Lower lobe of right lung (tissue), 2 donors: ENCODE measurements around the gene NFATC2. TPM values are rescaled to one million over a fixed set of nuclear protein-coding genes. Genes with fewer than 3 reads are reported as not detected.

Experiments used
- ATAC-seq, 2 donors: fragments of 200-7000 bp; cut with Tn5 transposase; one replicate each; pipeline ENCODE4 v1.9.1; 2020 to 2022; ENCODE audit warnings: mild to moderate bottlenecking in 2 of 2, moderate library complexity in 2 of 2
- DNase-seq: peaks from one replicate; pipeline ENCODE4 v3.0.0-alpha.2; 2020
- H3K27ac ChIP-seq: fragments of 200-600 bp; one replicate; pipeline ENCODE4 v1.8.0; 2022
- H3K27me3 ChIP-seq: fragments of 200-600 bp; one replicate; pipeline ENCODE4 v1.8.0; 2022; ENCODE audit warnings: low read depth
- H3K36me3 ChIP-seq: fragments of 200-600 bp; one replicate; pipeline ENCODE4 v1.8.0; 2022; ENCODE audit warnings: mild to moderate bottlenecking
- H3K4me1 ChIP-seq: fragments of 200-600 bp; one replicate; pipeline ENCODE4 v1.8.0; 2022
- H3K4me3 ChIP-seq: fragments of 200-600 bp; one replicate; pipeline ENCODE4 v1.8.0; 2022; ENCODE audit warnings: mild to moderate bottlenecking
- H3K9me3 ChIP-seq: fragments of 200-600 bp; one replicate; pipeline ENCODE4 v1.8.0; 2022
- intact Hi-C: fragments of 100-400 bp; cut with DNase I; formaldehyde crosslinking; loops from one replicate; pipeline ENCODE4 v1.11.0; 2022
- total RNA-seq: library from RNA; stranded (reverse); fragmentation: NEBNext Ultra II Directional; extraction: Animal tissue kit (Norgen Biotek cat#: 25700); gene quantifications from one replicate; pipeline ENCODE4 v1.2.1, GENCODE V29; 2021
- TF ChIP-seq, protein P1 (sequence below): fragments of 200-600 bp; IDR thresholded peaks from one replicate; pipeline ENCODE4 v1.8.0; 2022; ENCODE audit warnings: antibody characterized with exemption, mild to moderate bottlenecking
- donor health status: DM: no; HTN: yes; CAD: no; lungs with severe emphysema.

NFATC2 gene
- total RNA-seq, 1 donor from 2014 or later = 6.6 TPM

DNA sequence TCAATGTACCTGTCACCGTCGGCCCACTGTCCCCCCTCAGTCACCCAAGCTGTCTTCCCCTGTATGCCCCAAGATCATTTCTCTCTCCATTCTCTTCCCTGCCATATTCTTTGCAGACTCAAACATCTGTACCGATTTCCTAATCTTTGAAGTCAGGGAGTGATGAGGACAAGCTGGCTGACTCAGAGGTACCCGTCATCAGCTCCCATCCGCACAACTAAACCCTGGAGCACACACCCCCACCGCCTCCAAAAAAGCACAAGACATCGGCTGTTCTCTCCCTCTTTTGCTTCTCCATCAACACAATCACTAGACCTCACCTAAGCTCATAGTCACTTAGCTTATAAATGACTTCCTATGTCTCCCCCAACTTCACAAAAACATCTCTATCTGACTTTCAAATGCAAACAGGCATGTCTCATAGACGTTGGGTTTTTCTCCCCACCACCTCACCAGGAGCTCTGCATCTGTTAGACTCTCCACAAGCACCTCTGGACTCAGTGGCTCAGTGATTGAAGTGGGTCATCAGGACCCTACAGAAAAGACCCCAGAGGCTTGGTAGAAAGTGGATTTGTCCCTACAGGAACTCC is 11.5 kb upstream of the NFATC2 start:
- Histone ChIP-seq H3K36me3 (no peaks in the 10 kb centered on the region), H3K27ac (no peak overlapping the region), H3K4me1 (no peaks in the 10 kb centered on the region), H3K9me3 (no peaks in the 10 kb centered on the region), H3K4me3 (no peak overlapping the region), H3K27me3 (no peaks in the 10 kb centered on the region)
- TF ChIP-seq, protein P1, sequence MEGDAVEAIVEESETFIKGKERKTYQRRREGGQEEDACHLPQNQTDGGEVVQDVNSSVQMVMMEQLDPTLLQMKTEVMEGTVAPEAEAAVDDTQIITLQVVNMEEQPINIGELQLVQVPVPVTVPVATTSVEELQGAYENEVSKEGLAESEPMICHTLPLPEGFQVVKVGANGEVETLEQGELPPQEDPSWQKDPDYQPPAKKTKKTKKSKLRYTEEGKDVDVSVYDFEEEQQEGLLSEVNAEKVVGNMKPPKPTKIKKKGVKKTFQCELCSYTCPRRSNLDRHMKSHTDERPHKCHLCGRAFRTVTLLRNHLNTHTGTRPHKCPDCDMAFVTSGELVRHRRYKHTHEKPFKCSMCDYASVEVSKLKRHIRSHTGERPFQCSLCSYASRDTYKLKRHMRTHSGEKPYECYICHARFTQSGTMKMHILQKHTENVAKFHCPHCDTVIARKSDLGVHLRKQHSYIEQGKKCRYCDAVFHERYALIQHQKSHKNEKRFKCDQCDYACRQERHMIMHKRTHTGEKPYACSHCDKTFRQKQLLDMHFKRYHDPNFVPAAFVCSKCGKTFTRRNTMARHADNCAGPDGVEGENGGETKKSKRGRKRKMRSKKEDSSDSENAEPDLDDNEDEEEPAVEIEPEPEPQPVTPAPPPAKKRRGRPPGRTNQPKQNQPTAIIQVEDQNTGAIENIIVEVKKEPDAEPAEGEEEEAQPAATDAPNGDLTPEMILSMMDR = no peak
- ATAC-seq (no peak), DNase-seq (no peak)
- intact Hi-C loops = no loop called here

- intact Hi-C loops = no loop called here
- H3K9me3 ChIP-seq = no peaks in the 10 kb centered on the region
- no peaks in the 10 kb centered on the region for H3K4me1 ChIP-seq
- H3K27ac ChIP-seq = no peak overlapping the region
- no peak overlapping the region for H3K4me3 ChIP-seq
- ATAC-seq (no peak), DNase-seq (no peak)
- H3K36me3 ChIP-seq = no peaks in the 10 kb centered on the region
- TF ChIP-seq, protein P1 = no peak
- no peaks in the 10 kb centered on the region for H3K27me3 ChIP-seq
These were observed 8.7 kb upstream of the NFATC2 start for GRCh38 chr20:51551186-51551585.

- intact Hi-C loops = no loop called here
- no peak for DNase-seq
- H3K27me3 ChIP-seq = peaks cover 7% of the 10 kb centered on the region
- ATAC-seq = no peak
- H3K4me1 ChIP-seq = no peaks in the 10 kb centered on the region
- no peak overlapping the region for H3K27ac ChIP-seq
- TF ChIP-seq, protein P1 = no peak
- H3K9me3 ChIP-seq = no peaks in the 10 kb centered on the region
- no peak overlapping the region for H3K4me3 ChIP-seq
- H3K36me3 ChIP-seq = no peaks in the 10 kb centered on the region
These were observed 7.0 kb upstream of the NFATC2 start for GRCh38 chr20:51549474-51549873.

DNA sequence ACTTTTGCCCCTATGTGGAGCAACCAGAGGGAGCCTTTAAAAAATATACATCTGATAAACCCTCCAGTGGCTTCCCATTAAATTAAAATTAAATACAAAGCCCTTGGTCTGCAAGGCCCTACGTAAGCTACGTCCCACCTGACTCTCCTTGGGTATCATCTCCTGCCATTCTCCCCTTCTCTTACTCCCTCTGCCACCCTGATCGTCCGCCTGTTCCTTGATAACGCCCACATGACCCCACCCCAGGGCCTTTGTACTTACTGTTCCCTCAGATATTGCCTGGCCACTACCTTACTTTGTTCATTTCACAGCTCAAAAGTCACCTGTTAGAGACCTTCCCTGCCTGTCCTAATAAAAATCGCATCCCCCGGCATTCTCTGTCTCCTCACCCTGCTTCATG is 5.4 kb upstream of the NFATC2 start:
- ATAC-seq (no peak), DNase-seq (no peak)
- Histone ChIP-seq H3K4me1 (peaks cover 5% of the 10 kb centered on the region), H3K9me3 (no peaks in the 10 kb centered on the region), H3K4me3 (no peak overlapping the region), H3K36me3 (no peaks in the 10 kb centered on the region), H3K27me3 (peaks cover 16% of the 10 kb centered on the region), H3K27ac (no peak overlapping the region)
- TF ChIP-seq, protein P1 = no peak
- intact Hi-C loops = no loop called here

DNA sequence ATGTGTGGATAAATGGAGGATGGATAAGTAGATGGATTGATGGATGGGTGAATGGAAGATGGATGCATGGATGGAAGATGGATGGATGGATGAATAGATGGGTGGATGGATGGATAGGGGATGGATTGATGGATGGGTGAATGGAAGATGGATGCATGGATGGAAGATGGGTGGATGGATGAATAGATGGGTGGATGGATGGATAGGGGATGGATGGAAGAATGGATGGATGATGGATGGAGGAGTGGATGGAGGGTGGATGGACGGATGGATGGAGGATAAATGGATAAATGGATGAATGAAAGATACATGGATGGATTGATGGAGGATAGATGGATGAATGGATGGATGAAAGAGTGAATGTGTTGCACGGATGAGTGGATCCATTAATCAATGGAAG is 3.0 kb upstream of the NFATC2 start:
- ATAC-seq = no peak
- intact Hi-C loops = no loop called here

More for the DNA sequence above, 3.0 kb upstream of the NFATC2 start:
- no peaks in the 10 kb centered on the region for H3K9me3 ChIP-seq
- no peak for DNase-seq
- peaks cover 16% of the 10 kb centered on the region for H3K27me3 ChIP-seq
- H3K4me1 ChIP-seq = peaks cover 26% of the 10 kb centered on the region
- H3K27ac ChIP-seq = no peak overlapping the region
- H3K36me3 ChIP-seq = no peaks in the 10 kb centered on the region
- TF ChIP-seq, protein P1 = no peak
- no peak overlapping the region for H3K4me3 ChIP-seq
